HG02571 (cell line): ENCODE results near the gene MAP2K3.

Source experiments
- ATAC-seq: cut with Tn5 transposase; IDR thresholded peaks from one replicate; pipeline ENCODE4 v1.9.1; 2021; ENCODE audit warnings: mild to moderate bottlenecking, moderate library complexity; ENCODE audit not compliant: unreplicated experiment

Gene MAP2K3

DNA sequence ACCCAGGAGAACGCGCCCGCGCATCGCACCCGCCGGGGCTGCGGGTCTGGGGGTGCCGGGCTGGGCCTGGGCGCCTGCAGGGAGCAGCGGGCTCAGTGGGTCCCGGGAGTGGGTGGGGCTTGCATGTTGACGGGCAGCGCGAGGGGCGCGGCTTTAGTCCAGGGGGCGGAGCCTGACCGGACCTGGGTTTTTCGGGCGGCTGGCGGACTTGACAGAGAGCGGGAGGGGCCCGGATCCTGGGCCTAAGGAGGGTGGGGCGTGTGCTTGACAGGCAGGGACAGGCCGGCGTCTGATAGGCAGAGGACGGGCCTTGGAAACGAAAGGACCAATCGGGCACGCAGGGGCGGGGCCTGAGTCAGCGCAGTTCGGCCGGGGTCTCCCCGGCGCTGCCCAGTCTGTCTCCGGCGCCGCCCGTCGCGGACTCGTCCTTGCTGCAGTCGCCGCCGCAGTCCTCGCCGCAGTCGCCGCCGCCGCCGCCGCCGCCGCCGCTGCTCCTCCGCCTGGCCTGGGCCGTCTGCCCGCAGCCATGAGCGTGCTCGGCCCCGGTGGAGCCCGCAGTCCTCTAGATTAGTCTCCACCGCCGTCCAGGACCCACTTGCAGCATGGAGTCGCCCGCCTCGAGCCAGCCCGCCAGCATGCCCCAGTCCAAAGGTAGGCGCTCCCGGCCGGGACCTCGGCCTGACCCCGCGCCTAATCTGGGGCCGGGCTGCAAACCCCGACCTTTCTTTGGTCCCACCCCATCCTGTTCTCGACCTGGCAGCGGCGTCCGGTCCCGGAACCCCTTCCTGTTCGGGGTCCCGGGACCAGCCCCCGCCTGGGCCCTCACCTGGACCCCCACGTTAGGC is at the start of gene MAP2K3:
Gene MAP2K3, plus strand, starts transcription at position 393 of the 845 bp plus-strand sequence. Its CDS starts 210 bp downstream, at position 603.
- ATAC-seq = peak; percentile 74

DNA sequence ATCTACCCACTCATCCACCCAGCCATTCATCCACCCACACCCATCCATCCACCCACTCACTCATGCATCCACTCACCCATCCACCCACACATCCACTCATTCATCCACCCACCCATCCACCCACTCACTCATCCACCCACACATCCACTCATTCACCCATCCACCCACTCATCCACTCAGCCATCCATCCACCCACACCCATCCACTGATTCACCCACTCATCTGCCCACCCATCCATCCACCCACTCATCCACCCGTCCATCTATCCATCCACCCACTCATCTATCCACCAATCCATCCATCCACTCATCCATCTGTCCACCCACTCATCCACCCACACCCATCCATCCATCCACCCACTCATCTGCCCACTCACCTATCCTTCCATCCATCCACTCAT is 48.6 kb upstream of the MAP2K3 start:
- ATAC-seq = no peak

DNA sequence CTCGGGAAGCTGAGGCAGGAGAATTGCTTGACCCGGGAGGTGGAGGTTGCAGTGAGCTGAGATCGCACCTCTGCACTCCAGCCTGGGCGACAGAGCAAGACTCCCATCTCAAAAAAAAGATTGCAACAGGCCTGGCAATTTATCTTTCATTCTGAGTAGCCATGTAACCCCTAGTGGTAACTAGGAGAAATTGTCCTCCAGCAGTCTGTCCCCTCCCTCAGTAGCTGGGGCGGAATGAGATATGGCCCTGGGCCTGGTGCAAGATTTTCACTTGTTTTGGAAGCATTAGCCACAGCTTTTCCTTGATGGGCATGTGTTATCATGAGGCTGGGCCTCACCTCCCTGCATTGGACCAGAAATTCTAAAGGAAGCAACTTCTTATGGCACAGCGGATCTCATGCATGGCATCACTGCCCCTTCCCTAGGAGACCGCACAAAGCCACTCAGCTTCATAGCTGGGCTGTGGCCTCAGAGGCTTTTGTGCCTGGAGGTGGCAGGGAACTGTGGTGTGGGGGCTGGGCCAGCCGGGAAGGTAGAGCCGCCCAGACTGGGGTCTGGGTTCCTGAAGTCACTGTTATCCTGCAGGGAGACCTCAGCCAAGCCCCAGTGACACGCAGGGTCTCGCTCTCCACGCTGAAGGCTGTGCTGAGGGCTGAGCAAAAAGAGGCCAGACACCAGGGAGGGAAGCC is 44.7 kb upstream of the MAP2K3 start:
- ATAC-seq = no peak

DNA sequence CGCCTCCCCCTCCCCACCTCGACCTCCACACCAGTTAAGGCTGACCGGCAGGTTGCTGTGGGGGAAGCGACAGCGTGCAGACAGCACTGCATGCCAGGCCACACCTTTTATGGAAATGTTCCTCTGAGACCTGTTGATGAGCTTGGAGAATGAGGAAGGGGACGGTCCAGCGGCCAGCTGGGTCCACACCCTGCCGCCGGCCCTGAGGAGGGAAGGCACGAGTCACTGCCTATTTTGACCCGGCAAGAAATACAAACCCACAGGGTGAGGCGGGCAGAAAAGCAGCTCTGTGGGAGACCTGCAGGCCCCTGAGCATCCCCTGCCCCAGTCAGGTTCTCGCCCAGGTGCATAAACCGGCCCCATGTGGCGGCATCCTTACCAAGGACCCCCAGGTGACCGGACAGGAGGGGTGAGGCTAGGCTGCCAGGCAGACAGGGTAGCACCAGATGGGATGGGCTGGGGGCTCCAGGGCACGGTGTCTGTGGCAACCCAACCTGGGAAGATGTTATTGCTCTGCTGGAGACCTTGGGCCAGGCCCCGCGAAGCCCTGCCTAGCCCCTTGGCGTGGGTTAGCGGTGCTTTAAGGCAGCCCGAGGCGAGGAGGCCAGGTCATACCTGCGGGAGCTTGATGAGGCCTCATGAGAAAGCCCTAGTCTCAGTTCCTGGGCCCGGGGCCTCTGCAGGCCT is 44.0 kb upstream of the MAP2K3 start:
- no peak for ATAC-seq

DNA sequence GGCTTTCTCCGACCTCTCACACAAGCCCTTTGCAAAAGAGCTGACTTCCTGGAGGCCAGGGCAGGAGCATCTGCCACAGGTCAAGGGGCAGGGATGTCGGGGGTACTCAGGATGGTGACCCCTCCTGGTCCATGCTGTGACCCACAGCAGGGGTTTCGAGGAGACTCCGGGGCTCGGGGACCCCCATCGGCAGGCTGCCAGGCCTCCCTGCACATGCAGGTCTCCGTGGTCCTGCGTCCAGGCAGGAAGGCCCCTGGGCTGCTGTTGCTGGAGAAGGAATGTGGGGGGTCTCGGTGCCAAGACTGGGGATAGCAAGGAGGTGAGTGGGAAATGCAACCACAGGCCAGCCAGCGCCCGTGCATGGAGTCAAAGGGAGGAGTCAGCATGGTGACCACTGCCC is 42.9 kb upstream of the MAP2K3 start:
- no peak for ATAC-seq

DNA sequence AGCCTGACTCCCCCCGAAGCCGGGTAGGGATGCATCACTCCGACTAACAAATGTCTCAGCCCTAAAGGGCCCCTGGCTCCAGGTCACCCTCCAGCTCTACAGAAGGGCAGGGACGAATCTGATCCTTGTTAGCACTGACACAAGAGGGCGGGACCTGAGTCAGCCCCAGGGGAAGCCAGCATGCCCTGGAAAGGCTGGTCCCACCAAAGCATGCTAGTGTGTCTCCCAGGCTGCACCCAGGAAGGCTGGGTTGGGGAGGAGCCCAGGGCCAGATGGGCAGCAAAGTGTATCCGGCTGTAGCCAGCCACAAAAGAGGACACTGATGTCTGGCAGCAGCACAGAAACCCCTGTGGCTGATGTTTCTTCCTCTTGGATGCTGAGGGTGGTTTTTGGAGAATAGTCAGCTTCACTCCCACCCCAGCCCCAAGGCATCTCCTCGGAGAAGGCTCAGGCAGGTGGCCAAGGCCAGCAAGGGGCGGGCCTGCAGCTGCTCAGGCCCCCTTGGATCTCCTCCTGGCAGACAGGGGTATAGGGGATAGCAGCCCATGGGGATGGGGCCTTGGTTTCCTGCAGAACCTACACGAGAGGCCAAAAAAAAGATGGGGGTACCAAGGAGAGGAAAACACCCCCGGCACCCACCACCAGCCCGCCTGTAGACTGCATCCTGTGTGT is 42.3 kb upstream of the MAP2K3 start:
- ATAC-seq = no peak

DNA sequence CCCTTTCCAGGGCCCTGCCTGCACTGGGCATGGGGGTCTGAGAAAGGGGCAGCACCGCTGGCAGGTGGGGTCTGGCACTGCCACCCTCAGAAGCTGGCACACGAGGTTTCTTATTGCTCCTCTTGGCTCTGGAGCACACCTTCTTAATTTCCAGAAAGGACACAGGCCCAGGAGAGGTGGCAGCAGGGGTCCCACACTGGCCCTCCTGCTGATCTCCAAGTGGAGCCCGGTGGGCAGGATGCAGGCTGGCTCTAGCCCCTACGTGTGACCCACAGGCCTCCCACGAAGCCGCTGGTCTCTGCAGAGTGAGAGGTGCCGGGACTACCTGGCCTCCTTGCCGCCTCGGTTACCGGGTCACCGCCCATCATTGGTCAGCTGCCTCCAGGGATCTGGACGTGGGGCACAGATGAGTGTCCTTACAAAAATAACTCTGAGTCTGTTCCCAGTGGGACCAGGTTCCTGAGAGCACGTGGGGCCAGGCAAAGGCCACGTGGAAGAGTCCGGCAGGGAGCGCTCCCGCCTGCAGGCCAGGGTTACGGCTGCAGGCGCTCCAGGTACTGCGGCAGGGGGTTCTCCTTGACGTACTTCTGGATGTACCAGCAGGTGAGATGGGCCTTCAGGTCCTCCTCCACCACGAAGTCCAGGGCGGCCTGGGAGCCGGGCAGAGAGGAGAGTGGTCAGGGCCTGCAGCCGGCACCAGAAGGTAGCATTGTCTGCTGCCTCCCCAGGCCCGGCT is 41.6 kb upstream of the MAP2K3 start:
- no peak for ATAC-seq

DNA sequence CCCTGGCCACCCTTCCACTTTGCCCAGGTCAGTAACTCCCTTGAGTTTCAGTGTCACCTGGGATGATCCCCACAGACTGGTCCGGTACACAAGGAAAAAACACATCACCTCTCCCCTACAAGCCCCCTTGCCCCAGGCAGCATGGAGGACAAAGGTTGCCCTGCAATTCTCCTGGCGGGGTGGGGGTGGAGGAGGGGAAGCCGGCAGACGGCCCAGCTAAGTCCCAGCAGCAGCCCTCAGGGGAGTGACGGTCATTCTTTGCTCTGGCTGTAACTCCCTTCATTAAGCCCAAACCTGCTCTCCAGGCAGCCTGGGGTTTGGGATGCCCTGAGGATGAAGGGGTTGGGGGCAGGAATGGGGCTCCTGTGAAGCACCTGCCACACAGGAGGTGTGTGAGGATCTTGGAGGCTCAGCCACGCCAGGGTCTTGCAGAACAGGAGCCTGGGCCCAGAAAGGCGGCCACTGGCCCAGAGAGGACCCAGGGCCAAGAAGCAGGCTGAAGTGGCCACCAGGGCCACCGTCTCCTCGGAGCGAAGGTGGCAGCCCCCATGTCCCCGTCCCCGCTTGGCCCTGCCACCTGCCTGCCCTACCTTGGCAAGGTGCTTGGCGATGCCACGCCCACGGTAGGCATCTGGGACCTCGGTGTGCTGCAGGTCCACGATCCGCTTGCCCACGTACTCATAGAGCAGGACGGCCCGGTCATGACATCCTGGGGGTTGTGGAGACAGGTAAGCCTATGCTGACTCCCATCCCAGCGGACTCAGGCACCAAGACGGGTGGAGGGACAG is 40.8 kb upstream of the MAP2K3 start:
- no peak for ATAC-seq

DNA sequence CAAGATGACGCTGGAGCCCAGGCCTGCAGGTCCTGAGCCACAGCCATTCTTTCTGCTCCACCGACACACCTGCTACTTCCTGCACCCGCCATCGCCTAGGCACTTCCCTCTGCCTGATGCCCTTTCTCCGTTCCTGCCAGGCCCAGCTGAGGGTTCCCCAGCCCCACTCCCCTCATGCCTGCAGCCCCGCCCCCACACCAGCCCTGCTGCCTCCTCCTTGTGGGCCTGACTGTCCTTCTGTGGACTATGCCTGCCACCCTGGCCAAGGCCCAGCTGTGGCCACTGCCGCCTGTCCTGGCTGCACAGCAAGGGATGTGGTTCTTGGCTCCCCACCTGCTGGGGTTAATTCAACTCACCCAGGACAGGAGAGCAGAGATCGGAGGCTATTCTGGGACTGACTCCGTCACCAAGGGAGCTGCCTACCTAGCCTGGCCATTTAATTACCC is 38.8 kb upstream of the MAP2K3 start:
- no peak for ATAC-seq

DNA sequence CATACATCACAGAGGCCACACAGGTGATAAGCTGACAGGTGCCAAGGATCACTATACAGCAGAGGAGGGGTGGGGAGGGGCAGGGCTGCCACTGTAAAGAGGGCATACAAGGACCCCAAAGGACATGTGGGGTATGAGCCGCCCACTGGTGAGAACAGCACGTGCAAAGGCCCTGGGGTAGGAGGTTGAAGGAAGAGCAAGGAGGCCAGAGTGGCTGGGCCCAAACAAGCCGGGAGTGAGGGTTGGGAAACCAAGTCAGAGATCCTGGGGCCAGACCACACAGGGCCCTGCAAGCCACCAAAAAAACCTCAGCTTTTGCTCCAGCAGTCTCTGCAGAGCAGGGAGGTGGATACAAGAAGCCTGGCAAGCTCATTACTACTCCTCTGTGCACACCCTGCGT is 37.8 kb upstream of the MAP2K3 start:
- ATAC-seq = no peak

DNA sequence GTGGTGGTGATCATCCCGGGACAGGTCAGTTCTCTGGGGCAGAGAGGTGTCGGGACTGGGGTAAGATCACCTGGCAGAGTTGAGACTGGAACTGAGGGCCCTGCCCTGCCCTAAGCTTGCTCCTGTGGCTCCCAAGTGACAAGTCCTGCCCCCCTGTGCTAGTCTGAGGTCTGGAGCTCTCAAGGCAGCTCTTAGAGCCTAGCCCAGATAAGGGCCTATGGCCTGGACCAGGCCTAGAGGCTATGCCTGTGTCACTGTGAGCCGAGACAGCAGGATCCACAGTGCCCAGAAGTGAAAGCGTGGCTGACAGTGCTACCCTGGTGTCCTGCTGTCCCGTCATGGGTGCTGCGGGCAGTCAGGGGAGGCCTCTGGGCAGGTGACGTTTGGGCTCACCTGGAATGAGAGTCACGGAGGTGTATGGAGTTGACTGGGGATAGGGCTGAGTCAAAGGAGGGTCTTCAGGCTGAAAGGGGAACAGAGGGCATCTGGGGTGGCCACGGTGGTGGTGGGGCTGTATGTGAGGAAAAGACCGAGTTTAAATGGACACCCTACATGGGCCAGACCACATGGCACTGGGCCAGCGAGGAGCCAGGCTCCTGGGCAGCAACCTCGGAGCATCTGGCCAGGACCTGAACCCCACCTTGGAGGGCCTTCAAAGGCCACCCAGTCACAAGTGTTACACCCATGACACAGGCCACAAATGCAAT is 36.8 kb upstream of the MAP2K3 start:
- no peak for ATAC-seq

DNA sequence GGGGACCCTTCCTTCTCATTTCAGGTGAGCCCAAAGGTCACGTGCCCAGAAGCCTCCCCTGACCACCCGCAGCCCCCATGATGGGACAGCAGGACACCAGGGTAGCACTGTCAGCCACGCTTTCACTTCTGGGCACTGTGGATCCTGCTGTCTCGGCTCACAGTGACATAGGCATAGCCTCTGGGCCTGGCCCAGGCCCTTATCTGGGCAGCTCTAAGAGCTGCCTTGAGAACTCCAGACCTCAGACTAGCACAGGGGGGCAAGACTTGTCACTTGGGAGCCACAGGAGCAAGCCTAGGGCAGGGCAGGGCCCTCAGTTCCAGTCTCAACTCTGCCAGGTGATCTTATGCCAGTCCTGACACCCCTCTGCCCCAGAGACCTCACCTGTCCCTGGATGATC is 36.0 kb upstream of the MAP2K3 start:
- ATAC-seq = no peak

DNA sequence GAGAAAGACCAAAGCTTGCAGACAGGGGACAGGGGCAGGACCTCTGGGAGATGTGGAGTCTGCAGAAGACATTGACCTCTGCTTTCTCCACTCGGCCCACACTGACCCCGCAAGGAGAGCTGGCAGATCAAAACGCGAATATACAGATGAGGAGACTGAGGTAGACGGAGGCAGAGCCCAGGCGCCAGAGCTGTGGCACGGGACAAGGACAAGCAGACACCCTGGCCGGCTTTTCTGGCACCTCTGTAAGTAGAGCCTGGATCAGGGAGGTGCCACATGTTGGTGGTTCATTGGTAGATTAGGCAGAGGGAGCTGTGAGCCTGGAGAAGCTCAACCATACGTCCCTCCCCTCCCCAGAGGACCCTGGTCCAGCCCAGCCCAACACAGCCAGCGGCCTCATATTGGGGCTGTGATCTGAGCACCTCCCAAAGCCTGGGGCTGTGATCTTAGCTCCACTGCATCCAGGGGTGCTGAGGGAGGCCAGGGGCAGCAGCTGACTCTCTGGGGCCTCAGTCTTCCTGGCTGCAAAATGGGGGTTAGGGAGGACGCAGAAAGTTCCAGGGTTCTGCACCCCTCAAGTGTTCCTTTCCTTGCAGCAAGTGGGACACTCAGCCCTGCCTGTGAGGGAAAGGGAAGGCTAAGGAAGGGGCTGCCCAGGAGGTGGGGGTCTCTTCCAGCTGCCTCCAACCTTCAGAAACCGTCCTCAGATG is 35.3 kb upstream of the MAP2K3 start:
- ATAC-seq = no peak

DNA sequence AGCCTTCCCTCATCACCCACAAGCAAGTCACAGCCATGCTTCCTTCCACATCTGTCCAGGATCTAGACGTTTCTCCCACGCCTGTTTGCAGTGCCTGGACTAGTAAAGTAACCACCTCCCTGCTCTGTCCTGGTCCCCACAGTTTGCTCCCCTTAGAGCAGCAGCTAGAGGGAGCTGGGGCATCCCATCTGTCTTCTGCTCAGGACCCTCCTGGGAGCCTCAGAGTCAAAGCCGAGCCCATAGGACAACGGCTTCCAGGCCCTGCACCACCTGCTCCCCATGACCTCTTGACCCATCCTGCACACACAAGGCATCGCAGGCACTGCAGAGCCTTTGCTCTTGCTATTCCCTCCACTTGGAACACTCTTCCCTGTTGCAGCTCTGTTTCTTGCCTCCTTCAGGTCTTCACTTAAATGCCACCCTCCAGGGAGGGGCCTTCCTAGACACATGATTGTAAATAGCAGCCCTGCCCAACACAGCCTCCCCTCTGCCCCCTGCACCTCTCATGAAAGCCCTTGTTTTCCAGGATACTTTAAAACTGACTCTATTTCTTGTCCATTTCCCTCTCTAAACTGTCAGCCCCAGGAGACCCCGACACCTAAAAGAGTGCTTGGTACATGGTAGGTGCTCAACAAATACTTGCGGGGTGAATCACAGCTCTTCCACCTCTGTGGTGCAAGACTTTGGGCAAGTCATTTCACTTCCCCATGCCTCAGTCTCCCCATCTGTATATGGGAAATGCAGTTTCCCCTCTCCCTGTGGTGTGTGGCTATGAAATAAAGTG is 34.4 kb upstream of the MAP2K3 start:
- ATAC-seq = no peak

DNA sequence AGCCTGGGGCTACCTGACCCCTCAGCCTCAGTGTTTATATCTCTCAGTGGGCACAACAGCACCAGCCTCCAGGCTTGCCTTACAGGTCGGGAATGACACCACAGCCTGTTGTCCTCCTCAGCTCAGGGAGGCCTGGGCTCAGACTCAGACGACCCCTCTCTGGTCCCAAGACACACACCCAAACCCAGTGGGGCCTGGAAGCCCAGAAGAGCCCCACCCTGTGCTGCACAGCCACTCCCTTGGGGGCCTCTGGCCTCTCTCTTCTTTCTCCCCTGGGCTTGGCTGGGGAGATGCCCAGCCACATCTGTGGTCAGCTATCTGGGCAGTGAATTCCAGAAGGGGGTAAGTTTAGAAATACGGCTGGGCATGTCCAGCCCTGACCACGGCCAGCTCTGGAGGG is 33.7 kb upstream of the MAP2K3 start:
- ATAC-seq = no peak

DNA sequence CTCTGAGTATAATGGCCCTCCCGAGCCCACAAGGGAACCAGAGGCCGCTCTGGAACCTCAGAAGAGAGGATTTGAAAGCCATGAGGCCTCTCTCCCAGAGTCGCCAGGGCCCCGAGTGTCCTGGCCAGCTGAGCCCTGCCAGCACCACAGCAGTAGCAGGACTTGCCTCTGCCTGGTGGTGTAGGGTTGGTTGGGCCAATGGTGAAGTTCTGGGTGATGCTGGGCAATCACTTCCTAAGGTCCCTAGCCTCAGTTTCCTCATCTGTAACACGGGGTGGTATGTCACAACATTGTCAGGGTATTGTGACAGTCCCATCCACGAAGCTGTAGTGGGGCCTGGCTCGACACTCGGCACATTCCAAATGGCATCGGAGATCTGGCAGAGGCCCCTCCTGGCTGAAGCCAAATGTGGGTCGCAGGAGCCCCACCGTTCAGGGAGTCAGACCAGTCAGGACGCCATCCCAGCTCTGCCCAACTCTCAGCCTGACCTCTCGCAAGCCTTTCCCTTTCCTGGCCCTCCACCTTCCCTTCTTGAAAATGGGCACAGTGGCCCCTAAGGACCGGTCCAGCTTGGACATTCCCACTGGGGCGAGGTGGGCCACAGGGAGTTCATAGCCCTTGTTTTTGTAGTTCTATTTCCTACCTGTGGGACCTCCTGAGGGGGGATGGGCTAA is 33.0 kb upstream of the MAP2K3 start:
- no peak for ATAC-seq

DNA sequence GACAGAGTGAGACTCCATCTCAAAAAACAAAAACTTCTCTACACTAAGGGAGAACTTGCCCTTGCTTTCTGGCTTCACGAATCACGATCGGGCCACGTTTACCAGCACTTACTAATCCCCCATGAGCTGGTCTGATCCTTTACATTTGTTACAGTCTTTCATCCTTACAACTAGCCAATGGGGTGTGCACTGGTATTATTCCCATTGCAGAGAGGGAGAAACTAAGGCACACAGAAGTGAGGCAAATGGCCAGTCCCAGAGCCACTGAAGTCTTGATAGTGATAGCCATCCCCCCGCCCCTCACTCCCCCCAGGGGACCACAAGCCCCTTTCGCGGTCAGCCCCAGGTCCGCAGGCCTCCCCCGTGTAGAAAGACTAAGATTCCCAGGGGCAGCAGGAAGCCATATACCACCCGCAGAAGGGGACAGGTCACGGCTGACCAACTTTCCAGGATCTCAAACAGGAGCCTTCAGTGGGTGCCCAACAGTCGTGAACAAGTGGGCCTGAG is 32.2 kb upstream of the MAP2K3 start:
- no peak for ATAC-seq
